GM12872 (cell line): Measurements from ENCODE around the gene RNF5.

ENCODE experiments used
- TF ChIP-seq, protein P1 (sequence below): IDR thresholded peaks from 3 replicates; pipeline ENCODE4 v1.5.1; 2011; ENCODE audit warnings: low read depth, mild to moderate bottlenecking, low read length, moderate library complexity; ENCODE audit not compliant: insufficient read depth

The RNF5 gene

DNA sequence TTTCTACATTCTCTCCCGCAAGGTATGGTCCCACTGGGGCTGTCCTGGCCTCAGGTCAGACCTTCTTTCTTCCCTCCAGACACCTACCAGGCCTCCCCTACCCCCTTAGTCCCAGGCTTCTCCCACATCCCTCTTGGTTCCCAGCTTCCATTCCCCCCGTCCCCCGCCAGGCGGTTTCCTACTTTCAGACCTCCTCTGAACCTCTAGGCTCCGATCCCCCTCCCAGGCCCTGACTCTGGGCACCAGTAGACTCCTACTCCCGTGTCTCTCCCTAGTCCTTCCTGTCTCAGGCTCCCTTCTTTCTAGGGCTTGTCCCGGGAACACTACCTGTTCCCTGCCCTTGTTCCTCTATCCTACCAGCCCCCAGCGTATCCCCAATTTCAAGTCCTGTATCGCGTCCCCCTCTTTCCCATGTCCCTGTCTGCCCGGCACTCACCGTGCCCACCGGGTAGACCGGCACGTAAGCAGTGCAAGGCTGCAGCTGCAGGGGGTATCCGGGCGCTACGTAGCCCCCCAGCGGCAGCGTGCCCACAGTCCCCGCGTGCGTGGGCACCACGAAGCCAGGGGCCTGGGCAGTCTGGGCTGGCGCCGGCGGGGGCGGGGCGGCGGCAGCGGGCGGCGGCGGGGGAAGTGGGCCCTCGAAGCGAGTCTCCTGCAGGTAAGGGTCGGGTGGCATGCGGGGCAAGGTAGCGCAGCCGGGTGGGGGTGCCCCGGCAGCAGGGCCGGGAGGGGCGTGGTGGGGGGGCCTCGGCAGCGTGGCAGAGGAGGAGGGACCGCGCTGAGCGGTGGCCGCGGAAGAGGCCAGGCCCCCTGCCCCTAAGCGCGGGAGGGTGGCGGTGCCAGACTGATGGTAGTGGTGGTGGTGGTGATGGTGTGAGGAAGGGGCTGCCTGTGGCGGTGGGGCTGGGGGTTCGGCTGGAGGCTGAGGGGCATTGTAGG is 28.0 kb upstream of the RNF5 start:
- TF ChIP-seq, protein P1, sequence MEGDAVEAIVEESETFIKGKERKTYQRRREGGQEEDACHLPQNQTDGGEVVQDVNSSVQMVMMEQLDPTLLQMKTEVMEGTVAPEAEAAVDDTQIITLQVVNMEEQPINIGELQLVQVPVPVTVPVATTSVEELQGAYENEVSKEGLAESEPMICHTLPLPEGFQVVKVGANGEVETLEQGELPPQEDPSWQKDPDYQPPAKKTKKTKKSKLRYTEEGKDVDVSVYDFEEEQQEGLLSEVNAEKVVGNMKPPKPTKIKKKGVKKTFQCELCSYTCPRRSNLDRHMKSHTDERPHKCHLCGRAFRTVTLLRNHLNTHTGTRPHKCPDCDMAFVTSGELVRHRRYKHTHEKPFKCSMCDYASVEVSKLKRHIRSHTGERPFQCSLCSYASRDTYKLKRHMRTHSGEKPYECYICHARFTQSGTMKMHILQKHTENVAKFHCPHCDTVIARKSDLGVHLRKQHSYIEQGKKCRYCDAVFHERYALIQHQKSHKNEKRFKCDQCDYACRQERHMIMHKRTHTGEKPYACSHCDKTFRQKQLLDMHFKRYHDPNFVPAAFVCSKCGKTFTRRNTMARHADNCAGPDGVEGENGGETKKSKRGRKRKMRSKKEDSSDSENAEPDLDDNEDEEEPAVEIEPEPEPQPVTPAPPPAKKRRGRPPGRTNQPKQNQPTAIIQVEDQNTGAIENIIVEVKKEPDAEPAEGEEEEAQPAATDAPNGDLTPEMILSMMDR = no peak

DNA sequence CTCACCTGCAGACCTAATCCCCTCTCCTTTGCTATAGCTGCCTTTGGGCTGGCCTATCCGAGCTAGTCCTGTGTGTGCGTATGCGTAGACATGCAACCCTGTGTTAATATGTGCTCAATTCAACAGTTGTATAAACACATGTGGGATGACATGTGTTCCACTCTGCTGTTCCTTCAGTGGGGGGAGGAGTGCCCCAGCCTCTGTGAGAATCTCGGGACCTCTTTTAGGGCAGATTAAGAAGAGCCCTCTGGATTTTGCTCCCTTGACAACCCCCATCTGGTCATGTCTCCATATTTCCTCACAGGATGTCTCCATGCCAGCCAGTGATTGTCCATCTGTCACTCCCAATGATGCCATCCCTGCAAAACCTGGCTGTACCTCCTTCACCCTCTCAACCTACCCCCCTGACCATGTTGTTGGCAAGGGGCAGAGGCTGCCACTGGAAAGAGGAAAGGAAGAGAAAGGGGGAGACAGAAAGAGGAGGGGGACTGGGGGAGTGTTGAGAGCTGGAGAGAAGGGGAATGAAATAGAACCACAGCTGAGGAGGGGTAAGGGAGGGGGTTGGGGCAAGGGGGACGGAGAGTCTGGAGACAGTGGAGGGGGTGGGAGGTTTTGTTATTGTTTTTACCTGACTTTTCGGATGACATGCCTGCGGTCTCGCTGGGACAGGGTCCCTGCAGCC is 26.9 kb upstream of the RNF5 start:
- TF ChIP-seq, protein P1 = no peak

DNA sequence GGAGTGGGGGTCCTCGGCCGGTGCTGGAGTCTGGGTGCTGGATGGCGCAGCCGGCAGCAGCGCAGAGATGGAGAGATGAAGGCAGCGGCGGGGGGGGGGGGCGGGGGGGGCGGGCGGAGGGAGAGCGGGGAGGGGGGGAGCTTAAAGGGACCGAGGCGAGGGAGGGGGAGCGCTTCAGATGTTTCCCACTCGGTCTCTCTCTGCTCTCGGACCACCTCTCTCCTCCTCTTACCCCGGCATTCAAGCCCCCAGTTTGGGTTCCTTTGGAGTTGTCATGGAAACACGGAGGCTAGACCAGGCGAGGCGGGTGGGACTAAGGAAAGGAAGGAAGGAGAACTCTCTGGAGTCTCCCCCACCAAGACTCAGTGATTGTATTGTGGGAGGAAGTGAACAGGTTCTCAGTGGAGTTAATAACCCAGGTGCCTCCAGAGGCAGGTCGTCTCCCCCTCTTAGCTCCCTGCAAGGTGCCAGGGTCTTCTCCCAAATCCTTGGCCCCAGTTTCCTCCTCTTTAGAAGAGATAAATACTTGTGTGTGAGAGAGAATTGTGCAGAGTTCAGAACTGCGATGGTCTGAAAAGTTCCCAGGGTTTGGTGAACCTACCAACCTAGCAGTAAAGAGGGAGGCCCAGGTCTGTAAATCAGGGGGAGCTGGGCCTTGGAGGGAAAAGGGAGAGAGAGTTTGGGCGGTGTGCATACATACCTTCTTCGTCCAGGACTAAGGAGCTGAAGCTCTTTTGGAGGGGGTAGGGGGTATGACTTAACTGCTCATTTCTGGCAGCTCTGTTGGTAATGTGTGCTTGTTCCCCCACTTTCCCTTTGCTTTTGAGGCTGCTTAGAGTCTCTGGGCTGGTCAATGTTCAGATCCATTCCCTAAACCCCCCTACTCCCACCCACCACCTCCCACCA is 26.1 kb upstream of the RNF5 start, which contains the start of gene PRRT1:
Gene PRRT1 (minus strand): TSS at position 77 of the 906 bp plus-strand sequence. CDS start 112 bp downstream, outside the sequence.
- TF ChIP-seq, protein P1 = no peak

DNA sequence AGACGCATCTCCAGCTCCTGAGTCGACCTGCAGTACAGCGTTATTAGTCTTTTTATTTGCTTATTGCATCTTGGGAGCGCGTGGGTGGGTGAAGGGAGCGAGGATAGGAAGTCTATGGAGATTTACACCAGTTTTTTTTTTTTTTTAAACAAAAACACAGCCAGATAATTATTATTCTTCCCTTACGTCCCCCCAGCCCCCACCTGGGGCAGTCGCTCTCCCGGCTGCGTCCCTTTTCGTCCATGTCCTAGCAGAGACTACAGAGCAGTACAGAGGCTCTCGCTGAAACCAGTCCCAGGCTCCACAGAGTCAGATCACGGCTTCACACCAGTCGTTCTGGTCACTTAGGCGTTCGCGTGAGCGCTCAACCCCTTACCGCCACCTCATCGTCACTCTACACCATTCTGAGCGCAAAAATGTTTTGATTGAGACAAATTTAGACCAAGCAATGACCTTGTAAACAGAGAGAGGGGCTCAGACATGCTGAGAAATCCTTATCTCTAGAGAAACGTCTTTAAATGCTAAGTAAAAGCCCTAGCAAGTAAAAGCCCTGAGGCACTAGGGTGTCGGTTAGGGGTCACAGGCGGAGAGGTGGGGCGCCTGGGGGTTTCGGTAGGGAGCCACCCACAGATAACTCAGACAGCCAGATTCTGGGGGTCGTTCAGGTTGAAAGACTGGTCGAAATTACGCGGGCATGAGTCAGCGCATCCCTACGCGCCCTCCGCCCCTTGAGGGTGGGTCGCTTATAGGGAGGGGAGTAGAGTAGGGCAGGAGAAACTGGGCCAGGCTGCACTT is 25.2 kb upstream of the RNF5 start:
- TF ChIP-seq, protein P1 = no peak

DNA sequence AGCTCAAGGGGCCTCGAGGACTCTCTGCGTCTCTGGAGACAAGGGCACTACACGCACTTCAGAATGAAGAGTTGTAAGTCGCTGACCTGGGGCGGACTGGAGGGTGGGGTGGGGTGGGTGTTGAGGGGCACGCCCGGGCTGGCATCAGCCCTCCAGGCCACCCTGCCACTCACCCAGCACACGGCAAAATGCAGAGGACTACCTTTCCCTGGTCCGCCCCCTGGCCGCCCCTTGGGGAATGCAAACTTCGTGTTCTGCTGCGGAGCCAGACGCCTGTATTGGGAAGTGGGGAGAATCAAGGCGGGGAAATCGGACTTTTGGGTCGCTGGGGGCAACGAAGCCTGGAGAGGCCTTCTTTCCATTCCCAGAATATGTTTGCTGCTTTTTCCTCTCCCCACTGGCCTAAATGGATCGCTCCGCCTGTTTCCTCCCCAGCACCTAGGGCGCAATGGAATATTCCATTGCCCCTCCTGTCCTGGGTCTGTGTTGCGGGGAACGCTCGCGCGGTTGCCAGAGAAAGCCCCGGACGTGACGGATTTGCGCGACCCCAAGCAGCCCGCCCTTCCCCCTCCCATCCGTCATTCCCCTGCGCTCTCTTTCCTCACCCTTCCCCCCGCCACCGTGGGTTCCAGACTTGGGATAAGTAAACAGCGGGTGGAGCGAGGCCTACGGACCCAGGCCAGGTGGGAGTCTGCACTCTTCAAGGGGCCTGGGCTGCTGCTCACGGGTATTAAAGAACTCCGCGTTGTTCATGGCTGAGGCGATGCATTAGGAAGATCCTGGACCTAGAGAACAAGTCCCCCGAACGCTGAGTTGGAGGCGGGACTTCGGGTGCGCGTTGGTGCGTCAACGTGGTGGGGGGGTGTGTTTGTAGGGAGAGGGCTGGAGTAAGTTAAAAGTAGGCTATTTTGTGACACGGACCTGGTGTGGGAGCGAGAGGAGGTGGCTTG is 24.4 kb upstream of the RNF5 start, which contains the start of gene PPT2:
Gene PPT2 (plus strand): TSS at position 578 of the 950 bp plus-strand sequence. CDS start 454 bp downstream, outside the sequence.
- TF ChIP-seq, protein P1 = no peak

DNA sequence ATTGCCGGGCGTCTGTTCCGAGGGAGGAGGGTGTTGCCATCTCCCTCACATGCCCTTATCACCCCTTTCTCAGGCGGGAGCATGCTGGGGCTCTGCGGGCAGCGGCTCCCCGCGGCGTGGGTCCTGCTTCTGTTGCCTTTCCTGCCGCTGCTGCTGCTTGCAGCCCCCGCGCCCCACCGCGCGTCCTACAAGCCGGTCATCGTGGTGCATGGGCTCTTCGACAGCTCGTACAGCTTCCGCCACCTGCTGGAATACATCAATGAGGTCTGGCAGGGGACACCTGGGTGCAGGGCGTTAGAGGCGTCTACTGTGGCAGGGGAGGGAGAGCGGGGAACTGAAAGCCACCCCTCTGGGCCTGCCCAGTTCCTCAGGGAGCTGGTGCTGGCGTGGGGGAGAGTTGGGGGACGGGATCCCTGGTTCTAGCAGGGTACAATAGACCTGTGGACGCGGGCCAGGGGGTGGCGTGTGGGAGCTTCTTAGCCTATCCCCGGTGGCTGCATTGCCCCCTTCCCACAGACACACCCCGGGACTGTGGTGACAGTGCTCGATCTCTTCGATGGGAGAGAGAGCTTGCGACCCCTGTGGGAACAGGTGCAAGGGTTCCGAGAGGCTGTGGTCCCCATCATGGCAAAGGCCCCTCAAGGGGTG is 23.6 kb upstream of the RNF5 start:
- TF ChIP-seq, protein P1 = peak; percentile 59
